Measurements from ENCODE around the gene TCEANC2. TPM values are rescaled to one million over a fixed set of nuclear protein-coding genes. Genes with fewer than 3 reads are reported as not detected.

TCEANC2 gene
- total RNA-seq, 1 experiment from 2014 or later = 5.3 TPM

DNA sequence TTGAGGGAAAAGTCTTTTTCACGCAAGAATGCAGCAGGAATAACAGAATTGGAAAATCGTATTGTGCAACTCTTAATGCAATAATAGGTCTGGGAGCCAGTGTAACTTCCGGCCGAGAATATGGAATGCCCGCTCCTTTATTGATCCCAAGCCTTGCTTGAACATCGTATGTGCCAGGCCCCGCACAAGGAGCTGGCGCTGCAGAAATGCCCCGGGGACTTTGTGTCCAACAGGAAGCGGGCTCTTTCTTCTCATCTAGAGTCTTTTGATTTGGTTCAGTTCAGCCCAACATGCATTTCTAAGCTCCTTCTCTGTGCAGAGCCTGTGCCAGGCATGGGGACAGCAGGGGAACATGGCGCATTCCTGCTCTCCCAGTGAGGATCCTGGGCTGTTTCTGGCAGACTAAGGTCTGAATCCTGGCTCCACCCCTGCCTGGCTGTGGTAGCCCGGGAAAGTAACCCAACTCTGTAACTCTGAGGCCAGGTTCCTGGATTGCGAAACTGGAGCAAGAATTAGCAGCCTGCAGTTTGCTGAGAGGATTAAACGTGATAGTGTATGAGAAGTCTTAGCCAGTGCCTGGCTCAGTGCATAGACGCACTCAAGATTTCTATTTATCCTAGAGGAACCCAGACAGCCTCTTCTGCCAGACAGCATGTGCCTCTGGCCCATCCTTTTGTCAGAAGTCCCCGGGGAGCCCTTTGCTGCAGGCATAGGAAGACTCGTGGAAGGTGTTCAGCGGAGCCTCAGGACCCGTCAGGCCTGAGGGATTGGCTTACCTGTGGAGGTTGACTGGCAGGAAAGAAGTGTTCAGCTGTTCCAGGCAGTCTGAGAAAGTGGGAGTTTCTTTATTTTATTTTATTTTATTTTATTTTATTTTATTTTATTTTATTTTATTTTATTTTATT lies 100.4 kb downstream of the TCEANC2 start:
- Histone ChIP-seq H3K27ac (ENCODE audit: low read length) (no peak overlapping the region), H3K79me2 (ENCODE audit: low read length) (no peaks in the 10 kb centered on the region), H2AFZ (ENCODE audit: low read length) (no peak overlapping the region), H3K4me2 (ENCODE audit: low read depth, low read length, poor library complexity, severe bottlenecking) (no peak overlapping the region), H4K20me1 (ENCODE audit: insufficient read depth, low read depth, low read length) (no peaks in the 10 kb centered on the region), H3K4me3 (ENCODE audit: low read length) (no peak overlapping the region), H3K9ac (ENCODE audit: low read length) (no peak overlapping the region), H3K27me3 (ENCODE audit: low read length) (no peaks in the 10 kb centered on the region), H3K9me3 (ENCODE audit: low read length) (no peaks in the 10 kb centered on the region), H3K4me1 (ENCODE audit: low read length) (no peaks in the 10 kb centered on the region), H3K36me3 (ENCODE audit: insufficient read depth, low read length) (no peaks in the 10 kb centered on the region), H3K9me2 (replicated peaks; ENCODE audit: insufficient read depth, low read length) (no peaks in the 10 kb centered on the region)
- DNase-seq = no peak

Small RNA genes lying within 50 kb of the gene (small RNA-seq; reads per million reads assigned to genes)
- gene AL353898.1 (not detected), gene AL353898.2 (not detected)

Other genes with a start within 250 kb of the TCEANC2 start
- 36.7 and 130 TPM in 2 replicates for gene NDC1, start 215.3 kb upstream of the TCEANC2 start, total RNA-seq (2014; rRNA removed; shearing (Covaris generic); ENCODE audit: low replicate concordance)
- gene YIPF1, start 163.8 kb upstream of the TCEANC2 start, total RNA-seq (2014; rRNA removed; shearing (Covaris generic); ENCODE audit: low replicate concordance) = 46.5 and 87.4 TPM in 2 replicates
- gene DIO1, start 159.4 kb upstream of the TCEANC2 start, total RNA-seq (2014; rRNA removed; shearing (Covaris generic); ENCODE audit: low replicate concordance) = not detected in 2 replicates
- 79.3 and 102 TPM in 2 replicates for gene IFT25, start 107.9 kb upstream of the TCEANC2 start, total RNA-seq (2014; rRNA removed; shearing (Covaris generic); ENCODE audit: low replicate concordance)
- 37.7 and 50.1 TPM in 2 replicates for gene LRRC42, start 107.3 kb upstream of the TCEANC2 start, total RNA-seq (2014; rRNA removed; shearing (Covaris generic); ENCODE audit: low replicate concordance)
- gene LDLRAD1, start 35.4 kb upstream of the TCEANC2 start, total RNA-seq (2014; rRNA removed; shearing (Covaris generic); ENCODE audit: low replicate concordance) = not detected in 2 replicates
- gene TMEM59, start 404 bp upstream of the TCEANC2 start, total RNA-seq (2014; rRNA removed; shearing (Covaris generic); ENCODE audit: low replicate concordance) = 168 and 261 TPM in 2 replicates
- not detected in 2 replicates for gene CDCP2, start 99.4 kb downstream of the TCEANC2 start, total RNA-seq (2014; rRNA removed; shearing (Covaris generic); ENCODE audit: low replicate concordance)
- 6.1 and 7.9 TPM in 2 replicates for gene CYB5RL, start 146.4 kb downstream of the TCEANC2 start, total RNA-seq (2014; rRNA removed; shearing (Covaris generic); ENCODE audit: low replicate concordance)
- 80.1 and 91.3 TPM in 2 replicates for gene MRPL37, start 146.6 kb downstream of the TCEANC2 start, total RNA-seq (2014; rRNA removed; shearing (Covaris generic); ENCODE audit: low replicate concordance)